CD14-positive monocyte (primary cell): ENCODE measurements around the gene AGBL1. TPM values are rescaled to one million over a fixed set of nuclear protein-coding genes. Genes with fewer than 3 reads are reported as not detected.

Source experiments
- DNase-seq, 3 donors: peaks; one replicate each; pipeline ENCODE4 v3.0.0-alpha.2; 2011 to 2022
- H2AFZ ChIP-seq: 2 replicates; pipeline ENCODE4 v1.6.0; 2012; ENCODE audit warnings: mild to moderate bottlenecking, low read depth, low read length, inconsistent platforms; ENCODE audit not compliant: insufficient read depth, poor library complexity, severe bottlenecking
- H3K27ac ChIP-seq, 2 donors: 1 replicate in 1 of 2; 2 replicates in 1 of 2; pipeline ENCODE4 v1.5.1; 2012 to 2013; ENCODE audit warnings: low read length in 2 of 2, control low read depth in 1 of 2, inconsistent platforms in 1 of 2, low read depth in 1 of 2, mild to moderate bottlenecking in 1 of 2
- H3K27me3 ChIP-seq, 2 donors: one replicate each; pipeline versions ENCODE4 v1.6.0 to v1.6.1; 2011 to 2013; ENCODE audit warnings: low read length in 2 of 2; ENCODE audit not compliant: control insufficient read depth in 2 of 2, insufficient read depth in 2 of 2
- H3K36me3 ChIP-seq, 2 donors: replicated peaks in 1 of 2; 1 replicate in 1 of 2; 2 replicates in 1 of 2; pipeline versions ENCODE4 v1.5.1 to v1.6.1; 2012 to 2013; ENCODE audit warnings: low read length in 2 of 2, control low read depth in 1 of 2, inconsistent platforms in 1 of 2, mild to moderate bottlenecking in 1 of 2; ENCODE audit not compliant: insufficient read depth in 2 of 2, control insufficient read depth in 1 of 2
- H3K4me1 ChIP-seq, 2 donors: 1 replicate in 1 of 2; 2 replicates in 1 of 2; pipeline versions ENCODE4 v1.5.1 to v1.6.1; 2012 to 2013; ENCODE audit warnings: low read length in 2 of 2, control low read depth in 1 of 2, inconsistent platforms in 1 of 2, mild to moderate bottlenecking in 1 of 2, moderate library complexity in 1 of 2; ENCODE audit not compliant: insufficient read depth in 2 of 2, control insufficient read depth in 1 of 2
- H3K4me2 ChIP-seq: replicated peaks from 2 replicates; pipeline ENCODE3; 2012; ENCODE audit warnings: low read length, moderate library complexity, mild to moderate bottlenecking; ENCODE audit not compliant: poor library complexity, severe bottlenecking; ENCODE audit errors: extremely low read depth
- H3K4me3 ChIP-seq, 3 experiments: fragments of 200-600 bp in 1 of 3; sonication (generic) in 1 of 3; replicated peaks in 1 of 3; 1 replicate in 2 of 3; 2 replicates in 1 of 3; pipeline ENCODE4 v1.5.1; 2011 to 2013; ENCODE audit warnings: low read length in 3 of 3, mild to moderate bottlenecking in 3 of 3, control low read depth in 2 of 3, low read depth in 2 of 3, inconsistent platforms in 1 of 3, moderate library complexity in 1 of 3
- H3K79me2 ChIP-seq: 2 replicates; pipeline ENCODE4 v1.6.0; 2012; ENCODE audit warnings: mild to moderate bottlenecking, control low read depth, inconsistent platforms, low read length, moderate library complexity; ENCODE audit not compliant: insufficient read depth
- H3K9ac ChIP-seq: 2 replicates; pipeline ENCODE4 v1.6.0; 2017; ENCODE audit warnings: low read length, mild to moderate bottlenecking; ENCODE audit not compliant: insufficient read depth, poor library complexity, severe bottlenecking
- H3K9me3 ChIP-seq, 2 donors: replicated peaks in 1 of 2; 1 replicate in 1 of 2; 2 replicates in 1 of 2; pipeline versions ENCODE4 v1.5.1 to v1.6.1; 2012 to 2013; ENCODE audit warnings: low read length in 2 of 2, control low read depth in 1 of 2; ENCODE audit not compliant: control insufficient read depth in 1 of 2, insufficient read depth in 1 of 2
- H4K20me1 ChIP-seq: 2 replicates; pipeline ENCODE4 v1.6.0; 2012; ENCODE audit warnings: mild to moderate bottlenecking, low read length, control low read depth, moderate library complexity; ENCODE audit not compliant: insufficient read depth
- H3K27ac Mint-ChIP-seq, 7 donors: one replicate each; pipeline ENCODE4 v1.8.0; 2020; ENCODE audit warnings: mild to moderate bottlenecking in 7 of 7, mixed read lengths in 7 of 7, moderate library complexity in 6 of 7, inconsistent platforms in 2 of 7
- H3K27me3 Mint-ChIP-seq, 3 donors: one replicate each; pipeline ENCODE4 v1.8.0; 2021 to 2022; ENCODE audit warnings: low read depth in 3 of 3, mild to moderate bottlenecking in 3 of 3, mixed read lengths in 3 of 3, moderate library complexity in 3 of 3, inconsistent platforms in 1 of 3
- H3K36me3 Mint-ChIP-seq, 2 donors: one replicate each; pipeline ENCODE4 v1.8.0; 2020; ENCODE audit warnings: mixed read lengths in 2 of 2, inconsistent platforms in 1 of 2, mild to moderate bottlenecking in 1 of 2
- H3K4me1 Mint-ChIP-seq: one replicate; pipeline ENCODE4 v1.8.0; 2020; ENCODE audit warnings: mild to moderate bottlenecking, mixed read lengths
- H3K4me3 Mint-ChIP-seq, 2 donors: one replicate each; pipeline ENCODE4 v1.8.0; 2020; ENCODE audit warnings: mild to moderate bottlenecking in 2 of 2, mixed read lengths in 2 of 2, moderate library complexity in 1 of 2
- H3K9me3 Mint-ChIP-seq, 7 donors: one replicate each; pipeline ENCODE4 v1.8.0; 2020 to 2022; ENCODE audit warnings: mixed read lengths in 7 of 7, mild to moderate bottlenecking in 6 of 7, moderate library complexity in 6 of 7, inconsistent platforms in 2 of 7
- WGBS: methylation state at CpG from one replicate; pipeline ENCODE4 v1.1.5; 2013; ENCODE audit warnings: missing lambda C conversion rate; ENCODE audit not compliant: insufficient coverage; 5-methylcytosine and 5-hydroxymethylcytosine counted together
- intact Hi-C, 2 donors: fragments of 100-400 bp; cut with micrococcal nuclease; formaldehyde crosslinking; loops; one replicate each; pipeline versions ENCODE4 v1.15.0 to v1.15.1; 2023
- polyA plus RNA-seq, 3 donors: library from polyadenylated mRNA; depleted of rRNA in 1 of 3; unstranded in 2 of 3; stranded (reverse) in 1 of 3; fragments of 300-500 nt in 2 of 3; fragments of >200 nt in 1 of 3; fragmentation: Illumina TruSeq in 2 of 3; gene quantifications; 1 replicate in 2 of 3; 2 replicates in 1 of 3; pipeline ENCODE4 v1.2.3, GENCODE V29; 2012 to 2021
- TF ChIP-seq, protein P1 (sequence below): fragments of 200-600 bp; IDR thresholded peaks from one replicate; pipeline ENCODE4 v1.8.0; 2022; ENCODE audit warnings: antibody characterized with exemption, mild to moderate bottlenecking

The AGBL1 gene
- polyA plus RNA-seq, 3 donors, result not detected

GRCh38 chr15:86871964-86872363, 792.3 kb downstream of the AGBL1 start:
- Histone ChIP-seq H3K9ac (no peak overlapping the region), H3K27me3 (no peaks in the 10 kb centered on the region), H3K4me2 (no peak overlapping the region), H3K4me3 (no peak overlapping the region), H3K36me3 (no peaks in the 10 kb centered on the region), H3K27ac (no peak overlapping the region), H2AFZ (no peak overlapping the region), H3K79me2 (no peaks in the 10 kb centered on the region), H3K4me1 (no peaks in the 10 kb centered on the region), H4K20me1 (no peaks in the 10 kb centered on the region), H3K9me3 (peaks cover 0 to 5% of the 10 kb centered on the region in 2 donors)
- Mint-ChIP-seq H3K4me1 (no peaks in the 10 kb centered on the region), H3K4me3 (no peak overlapping the region), H3K27ac (no peak overlapping the region), H3K9me3 (peaks cover 0 to 6% (median 2%) of the 10 kb centered on the region in 7 donors), H3K36me3 (no peaks in the 10 kb centered on the region), H3K27me3 (no peaks in the 10 kb centered on the region)
- intact Hi-C loops, result no loop called here
- TF ChIP-seq, protein P1, sequence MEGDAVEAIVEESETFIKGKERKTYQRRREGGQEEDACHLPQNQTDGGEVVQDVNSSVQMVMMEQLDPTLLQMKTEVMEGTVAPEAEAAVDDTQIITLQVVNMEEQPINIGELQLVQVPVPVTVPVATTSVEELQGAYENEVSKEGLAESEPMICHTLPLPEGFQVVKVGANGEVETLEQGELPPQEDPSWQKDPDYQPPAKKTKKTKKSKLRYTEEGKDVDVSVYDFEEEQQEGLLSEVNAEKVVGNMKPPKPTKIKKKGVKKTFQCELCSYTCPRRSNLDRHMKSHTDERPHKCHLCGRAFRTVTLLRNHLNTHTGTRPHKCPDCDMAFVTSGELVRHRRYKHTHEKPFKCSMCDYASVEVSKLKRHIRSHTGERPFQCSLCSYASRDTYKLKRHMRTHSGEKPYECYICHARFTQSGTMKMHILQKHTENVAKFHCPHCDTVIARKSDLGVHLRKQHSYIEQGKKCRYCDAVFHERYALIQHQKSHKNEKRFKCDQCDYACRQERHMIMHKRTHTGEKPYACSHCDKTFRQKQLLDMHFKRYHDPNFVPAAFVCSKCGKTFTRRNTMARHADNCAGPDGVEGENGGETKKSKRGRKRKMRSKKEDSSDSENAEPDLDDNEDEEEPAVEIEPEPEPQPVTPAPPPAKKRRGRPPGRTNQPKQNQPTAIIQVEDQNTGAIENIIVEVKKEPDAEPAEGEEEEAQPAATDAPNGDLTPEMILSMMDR, result no peak
- no peak for DNase-seq
- WGBS, result no CpG with 5 or more reads among the region's 4 CpGs

GRCh38 chr15:86872782-86873181, 793.1 kb downstream of the AGBL1 start:
- Histone ChIP-seq H3K27me3 (no peaks in the 10 kb centered on the region), H3K36me3 (no peaks in the 10 kb centered on the region), H3K79me2 (no peaks in the 10 kb centered on the region), H4K20me1 (no peaks in the 10 kb centered on the region), H3K4me1 (no peaks in the 10 kb centered on the region), H3K27ac (no peak overlapping the region), H3K9me3 (no peaks in the 10 kb centered on the region), H3K9ac (no peak overlapping the region), H3K4me2 (no peak overlapping the region), H3K4me3 (no peak overlapping the region), H2AFZ (no peak overlapping the region)
- H3K36me3 Mint-ChIP-seq, result no peaks in the 10 kb centered on the region
- H3K27me3 Mint-ChIP-seq, result no peaks in the 10 kb centered on the region
- no peak for DNase-seq
- H3K9me3 Mint-ChIP-seq, result peaks cover 0 to 9% (median 2%) of the 10 kb centered on the region in 7 donors
- no peaks in the 10 kb centered on the region for H3K4me1 Mint-ChIP-seq
- no CpG with 5 or more reads among the region's 1 CpG for WGBS
- no peak overlapping the region for H3K27ac Mint-ChIP-seq
- TF ChIP-seq, protein P1, result no peak
- no peak overlapping the region for H3K4me3 Mint-ChIP-seq
- intact Hi-C loops, result no loop called here
